Right lobe of liver (tissue), 4 donors: ENCODE data around the gene LMO7.
"Not testable (repeated sequence)": the region's sequence is repeated elsewhere in the genome, so short reads cannot be mapped to it uniquely, and the experiment has no call there.

Experiments
- POLR2A ChIP-seq: fragments of 450-650 bp; IDR thresholded peaks from one replicate; pipeline ENCODE4 v1.6.1; 2017; ENCODE audit warnings: antibody characterized with exemption, mild to moderate bottlenecking
- TF ChIP-seq, protein P1 (sequence below), 4 donors: fragments of 200-600 bp in 3 of 4; fragments of 450-650 bp in 1 of 4; IDR thresholded peaks; one replicate each; pipeline versions ENCODE4 v1.5.1 to v1.8.0; 2016 to 2022; ENCODE audit warnings: antibody characterized with exemption in 4 of 4, mild to moderate bottlenecking in 2 of 4
- donor health status: DM: no; HTN: no; CAD: no.
- donor health status: DM: no; HTN: no; CAD: no.
- donor health status: DM: no; HTN: yes; CAD: no.

DNA sequence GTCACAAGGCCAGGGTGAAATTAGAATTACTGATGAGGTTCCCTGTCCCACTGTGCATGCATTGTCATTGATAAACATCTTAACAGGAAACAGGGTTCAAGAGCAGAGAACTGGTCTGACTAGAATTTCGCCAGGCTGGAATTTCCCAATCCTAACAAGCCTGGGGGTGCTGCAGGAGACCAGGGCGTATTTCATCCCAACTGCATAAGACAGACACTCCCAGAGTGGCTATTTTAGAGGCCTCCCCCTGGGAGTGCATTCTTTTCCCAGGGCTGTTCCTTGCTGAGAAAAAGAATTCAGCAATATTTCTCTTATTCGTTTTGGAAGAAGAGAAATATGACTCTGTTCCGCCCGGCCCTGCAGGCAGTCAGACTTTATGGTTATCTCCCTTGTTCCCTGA is 144.0 kb downstream of the LMO7 start:
- TF ChIP-seq, protein P1, sequence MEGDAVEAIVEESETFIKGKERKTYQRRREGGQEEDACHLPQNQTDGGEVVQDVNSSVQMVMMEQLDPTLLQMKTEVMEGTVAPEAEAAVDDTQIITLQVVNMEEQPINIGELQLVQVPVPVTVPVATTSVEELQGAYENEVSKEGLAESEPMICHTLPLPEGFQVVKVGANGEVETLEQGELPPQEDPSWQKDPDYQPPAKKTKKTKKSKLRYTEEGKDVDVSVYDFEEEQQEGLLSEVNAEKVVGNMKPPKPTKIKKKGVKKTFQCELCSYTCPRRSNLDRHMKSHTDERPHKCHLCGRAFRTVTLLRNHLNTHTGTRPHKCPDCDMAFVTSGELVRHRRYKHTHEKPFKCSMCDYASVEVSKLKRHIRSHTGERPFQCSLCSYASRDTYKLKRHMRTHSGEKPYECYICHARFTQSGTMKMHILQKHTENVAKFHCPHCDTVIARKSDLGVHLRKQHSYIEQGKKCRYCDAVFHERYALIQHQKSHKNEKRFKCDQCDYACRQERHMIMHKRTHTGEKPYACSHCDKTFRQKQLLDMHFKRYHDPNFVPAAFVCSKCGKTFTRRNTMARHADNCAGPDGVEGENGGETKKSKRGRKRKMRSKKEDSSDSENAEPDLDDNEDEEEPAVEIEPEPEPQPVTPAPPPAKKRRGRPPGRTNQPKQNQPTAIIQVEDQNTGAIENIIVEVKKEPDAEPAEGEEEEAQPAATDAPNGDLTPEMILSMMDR (IDR thresholded peaks at IDR 0.05), result not testable (repeated sequence)
- TF ChIP-seq POLR2A, result not testable (repeated sequence)
